Measurements from ENCODE around the gene TOMM40L.
"Not testable (repeated sequence)": the region's sequence is repeated elsewhere in the genome, so short reads cannot be mapped to it uniquely, and the experiment has no call there.

The TOMM40L gene

DNA sequence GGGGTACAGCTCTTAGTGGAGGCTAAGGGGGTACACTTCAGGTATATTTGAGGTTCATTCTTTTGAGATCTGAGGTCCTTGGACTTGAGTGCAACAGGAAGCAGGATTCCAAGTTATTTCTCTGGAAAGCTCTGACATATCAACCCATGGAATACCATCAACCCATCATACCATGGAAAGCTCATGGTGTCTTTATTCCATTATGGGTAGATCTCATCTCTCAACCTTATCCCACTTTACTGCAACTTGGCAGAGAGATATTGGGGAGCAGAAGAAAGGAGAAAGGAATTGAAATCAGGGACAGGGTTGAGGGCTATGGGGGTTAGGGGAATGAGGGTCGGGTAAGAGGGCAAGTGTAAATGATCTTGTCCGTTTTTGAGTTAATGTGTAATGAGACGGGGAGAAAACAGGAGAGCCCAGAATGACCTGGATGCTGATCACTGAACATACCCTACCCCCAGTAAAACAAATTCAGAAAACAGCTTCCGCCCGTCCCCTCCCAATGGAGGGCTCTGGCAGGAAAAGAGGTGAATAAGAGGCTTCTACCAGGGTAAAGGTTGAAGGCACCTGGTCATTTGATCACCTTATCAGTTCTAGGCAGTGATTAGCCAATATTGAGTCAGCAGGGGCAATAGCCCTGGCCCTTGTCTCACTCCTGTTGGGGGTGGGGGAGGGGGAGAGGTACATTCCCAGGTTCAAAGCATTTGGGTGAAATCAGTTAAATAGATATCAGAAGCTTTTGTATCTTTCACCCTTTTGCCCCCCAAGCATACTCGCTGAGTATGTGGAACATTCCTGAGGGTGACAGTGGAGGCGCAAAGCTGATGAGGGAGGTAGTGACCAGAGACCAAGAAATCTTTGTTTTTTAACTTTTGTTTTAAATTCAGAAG lies 1.8 kb upstream of the TOMM40L start:
- H3K27ac Mint-ChIP-seq, result peak overlapping the region; percentile 53
- H3K27me3 Mint-ChIP-seq, result no peaks in the 10 kb centered on the region
- H3K36me3 Mint-ChIP-seq (ENCODE audit: low read depth), result peaks cover 28% of the 10 kb centered on the region
- no peak for DNase-seq
- H3K4me3 Mint-ChIP-seq, result no peak overlapping the region
- H3K9me3 Mint-ChIP-seq, result no peaks in the 10 kb centered on the region
- peaks cover 50% of the 10 kb centered on the region for H3K4me1 Mint-ChIP-seq (ENCODE audit: low read depth)

DNA sequence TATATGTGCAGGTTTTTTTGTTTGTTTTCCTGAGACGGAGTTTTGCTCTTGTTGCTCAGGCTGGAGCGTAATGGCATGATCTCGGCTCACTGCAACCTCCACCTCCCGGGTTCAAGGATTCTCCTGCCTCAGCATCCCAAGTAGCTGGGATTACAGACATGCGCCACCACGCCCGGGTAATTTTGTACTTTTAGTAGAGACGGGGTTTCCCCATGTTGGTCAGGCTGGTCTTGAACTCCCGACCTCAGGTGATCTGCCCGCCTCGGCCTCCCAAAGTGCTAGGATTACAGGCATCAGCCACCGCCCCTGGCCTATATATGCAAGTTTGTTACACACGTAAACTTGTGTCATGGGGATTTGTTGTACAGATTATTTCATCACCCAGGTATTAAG lies 1.2 kb upstream of the TOMM40L start:
- peak; percentile 20 for DNase-seq

GRCh38 chr1:161225178-161225533 lies 704 bp upstream of the TOMM40L start:
- H3K4me1 Mint-ChIP-seq (ENCODE audit: low read depth), result peaks cover 39% of the 10 kb centered on the region
- H3K4me3 Mint-ChIP-seq, result peak overlapping the region; percentile 44
- DNase-seq, result peak; percentile 36
- H3K27me3 Mint-ChIP-seq, result no peaks in the 10 kb centered on the region
- peaks cover 38% of the 10 kb centered on the region for H3K36me3 Mint-ChIP-seq (ENCODE audit: low read depth)
- H3K27ac Mint-ChIP-seq, result peak overlapping the region; percentile 99
- no peaks in the 10 kb centered on the region for H3K9me3 Mint-ChIP-seq

More for the DNA sequence above, 1.2 kb upstream of the TOMM40L start:
- not testable (repeated sequence) for H3K27me3 Mint-ChIP-seq, H3K9me3 Mint-ChIP-seq, H3K4me3 Mint-ChIP-seq
- H3K27ac Mint-ChIP-seq, result peak overlapping the region; percentile 99
- H3K4me1 Mint-ChIP-seq (ENCODE audit: low read depth), result peaks cover 44% of the 10 kb centered on the region
- H3K36me3 Mint-ChIP-seq (ENCODE audit: low read depth), result peaks cover 35% of the 10 kb centered on the region

GRCh38 chr1:161226320-161226711 lies 456 bp downstream of the TOMM40L start:
- Mint-ChIP-seq H3K4me1 (ENCODE audit: low read depth) (peaks cover 35% of the 10 kb centered on the region), H3K27me3 (no peaks in the 10 kb centered on the region), H3K36me3 (ENCODE audit: low read depth) (peaks cover 47% of the 10 kb centered on the region), H3K4me3 (peak overlapping the region; percentile 98), H3K9me3 (no peaks in the 10 kb centered on the region), H3K27ac (peak overlapping the region; percentile 99)
- DNase-seq, result peak; percentile 49

- H3K27me3 Mint-ChIP-seq, result no peaks in the 10 kb centered on the region
- H3K4me3 Mint-ChIP-seq, result peak overlapping the region; percentile 98
- DNase-seq, result no peak
- H3K36me3 Mint-ChIP-seq (ENCODE audit: low read depth), result peaks cover 47% of the 10 kb centered on the region
- H3K27ac Mint-ChIP-seq, result peak overlapping the region; percentile 99
- no peaks in the 10 kb centered on the region for H3K9me3 Mint-ChIP-seq
- peaks cover 34% of the 10 kb centered on the region for H3K4me1 Mint-ChIP-seq (ENCODE audit: low read depth)
Observed at GRCh38 chr1:161226759-161227158, 899 bp downstream of the TOMM40L start.

GRCh38 chr1:161227196-161227871 lies 1.5 kb downstream of the TOMM40L start:
- Mint-ChIP-seq H3K27ac (peak overlapping the region; percentile 99), H3K4me1 (ENCODE audit: low read depth) (peaks cover 30% of the 10 kb centered on the region), H3K36me3 (ENCODE audit: low read depth) (peaks cover 47% of the 10 kb centered on the region), H3K9me3 (no peaks in the 10 kb centered on the region), H3K4me3 (peak overlapping the region; percentile 98), H3K27me3 (no peaks in the 10 kb centered on the region)
- DNase-seq, result peak; percentile 89

GRCh38 chr1:161228032-161228431 lies 2.2 kb downstream of the TOMM40L start:
- H3K4me3 Mint-ChIP-seq, result peak overlapping the region; percentile 98
- DNase-seq, result no peak
- peaks cover 47% of the 10 kb centered on the region for H3K36me3 Mint-ChIP-seq (ENCODE audit: low read depth)
- peak overlapping the region; percentile 99 for H3K27ac Mint-ChIP-seq
- H3K4me1 Mint-ChIP-seq (ENCODE audit: low read depth), result peaks cover 30% of the 10 kb centered on the region
- no peaks in the 10 kb centered on the region for H3K9me3 Mint-ChIP-seq
- H3K27me3 Mint-ChIP-seq, result no peaks in the 10 kb centered on the region

DNA sequence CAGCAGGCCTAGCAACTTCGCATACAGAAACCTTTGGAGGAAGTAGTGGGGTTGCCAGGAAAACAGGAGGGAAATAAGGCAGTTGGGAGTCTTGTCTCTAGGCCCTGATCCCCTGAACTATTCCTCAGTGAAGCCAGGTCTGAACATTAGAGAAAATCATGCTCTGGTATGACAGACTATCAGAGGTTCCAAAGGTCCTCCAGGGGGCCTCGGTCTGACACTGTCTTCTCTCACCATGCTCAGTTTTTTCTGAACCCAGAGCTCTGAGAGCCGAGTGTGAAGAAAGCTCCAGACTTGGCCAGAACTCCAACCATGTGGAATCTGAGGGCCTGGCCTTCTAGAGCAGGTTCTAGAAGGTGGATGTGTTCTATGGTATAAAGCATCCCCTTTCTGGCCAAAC lies 4.0 kb downstream of the TOMM40L start:
- Mint-ChIP-seq H3K4me3 (no peak overlapping the region), H3K27me3 (no peaks in the 10 kb centered on the region), H3K27ac (no peak overlapping the region), H3K36me3 (ENCODE audit: low read depth) (peaks cover 47% of the 10 kb centered on the region), H3K4me1 (ENCODE audit: low read depth) (peaks cover 29% of the 10 kb centered on the region), H3K9me3 (no peaks in the 10 kb centered on the region)
- DNase-seq, result no peak

DNA sequence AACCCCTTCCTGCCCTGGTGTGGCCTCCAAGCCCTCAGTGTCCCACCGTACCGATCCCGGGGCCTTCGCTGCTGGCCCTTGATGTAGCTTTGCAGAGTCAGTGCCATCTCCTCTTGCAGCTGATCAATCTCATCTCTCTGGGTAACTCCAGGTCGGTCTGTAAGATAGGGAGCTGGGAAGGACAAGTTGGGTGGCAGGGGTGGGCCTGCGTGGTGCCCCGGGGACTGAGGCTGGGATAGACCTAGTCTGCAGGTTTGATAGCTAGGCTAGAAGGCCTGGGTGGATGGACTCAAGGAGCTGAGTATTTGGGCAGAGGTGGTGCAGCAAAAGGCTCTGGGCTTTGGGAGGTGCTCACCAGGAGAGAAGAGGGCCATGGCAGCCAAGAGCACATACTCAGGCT lies 4.9 kb downstream of the TOMM40L start:
- H3K4me3 Mint-ChIP-seq, result no peak overlapping the region
- H3K4me1 Mint-ChIP-seq (ENCODE audit: low read depth), result peaks cover 22% of the 10 kb centered on the region
- no peak overlapping the region for H3K27ac Mint-ChIP-seq
- no peaks in the 10 kb centered on the region for H3K9me3 Mint-ChIP-seq
- no peak for DNase-seq
- H3K27me3 Mint-ChIP-seq, result no peaks in the 10 kb centered on the region
- peaks cover 47% of the 10 kb centered on the region for H3K36me3 Mint-ChIP-seq (ENCODE audit: low read depth)

GRCh38 chr1:161233102-161233501 lies 7.2 kb downstream of the TOMM40L start:
- no peaks in the 10 kb centered on the region for H3K27me3 Mint-ChIP-seq
- H3K4me1 Mint-ChIP-seq (ENCODE audit: low read depth), result peaks cover 2% of the 10 kb centered on the region
- H3K4me3 Mint-ChIP-seq, result no peak overlapping the region
- no peak for DNase-seq
- no peaks in the 10 kb centered on the region for H3K9me3 Mint-ChIP-seq
- H3K36me3 Mint-ChIP-seq (ENCODE audit: low read depth), result peaks cover 28% of the 10 kb centered on the region
- H3K27ac Mint-ChIP-seq, result no peak overlapping the region

GRCh38 chr1:161235957-161236775 lies 10.3 kb downstream of the TOMM40L start:
- DNase-seq, result no peak
- H3K4me1 Mint-ChIP-seq (ENCODE audit: low read depth), result no peaks in the 10 kb centered on the region
- H3K27ac Mint-ChIP-seq, result no peak overlapping the region
- H3K27me3 Mint-ChIP-seq, result peaks cover 3% of the 10 kb centered on the region
- H3K4me3 Mint-ChIP-seq, result no peak overlapping the region
- H3K36me3 Mint-ChIP-seq (ENCODE audit: low read depth), result no peaks in the 10 kb centered on the region
- no peaks in the 10 kb centered on the region for H3K9me3 Mint-ChIP-seq

DNA sequence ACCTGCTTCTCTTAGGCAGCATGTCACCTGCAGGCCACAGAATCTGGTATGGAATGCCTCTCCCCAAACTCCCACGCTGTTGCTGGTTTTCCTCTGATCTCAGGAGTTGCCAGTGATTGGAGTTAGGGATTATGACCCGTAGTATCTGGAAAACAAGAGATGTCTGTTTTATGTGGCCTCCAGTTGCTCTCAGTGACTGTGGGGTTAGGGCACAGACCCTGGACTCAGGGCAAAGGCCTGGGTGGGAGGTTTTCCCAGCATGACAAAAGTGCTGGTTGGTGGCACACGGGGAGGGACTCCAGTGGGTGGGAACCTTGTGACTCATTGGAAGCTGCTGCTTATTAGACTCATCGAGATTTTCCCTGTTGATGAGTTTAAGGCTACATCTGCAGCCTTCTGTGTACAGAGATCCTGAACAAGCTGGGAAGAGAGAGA lies 12.2 kb downstream of the TOMM40L start, which contains the start of gene NR1I3:
Gene NR1I3 (minus strand): TSS at position 165 of the 435 bp plus-strand sequence. CDS start 1,638 bp downstream, outside the sequence.
- Mint-ChIP-seq H3K36me3 (ENCODE audit: low read depth) (no peaks in the 10 kb centered on the region), H3K4me1 (ENCODE audit: low read depth) (no peaks in the 10 kb centered on the region), H3K27ac (no peak within 1 kb of the TSS), H3K9me3 (no peaks in the 10 kb centered on the region), H3K27me3 (peaks cover 3% of the 10 kb centered on the region), H3K4me3 (no peak within 1 kb of the TSS)
- no peak for DNase-seq

DNA sequence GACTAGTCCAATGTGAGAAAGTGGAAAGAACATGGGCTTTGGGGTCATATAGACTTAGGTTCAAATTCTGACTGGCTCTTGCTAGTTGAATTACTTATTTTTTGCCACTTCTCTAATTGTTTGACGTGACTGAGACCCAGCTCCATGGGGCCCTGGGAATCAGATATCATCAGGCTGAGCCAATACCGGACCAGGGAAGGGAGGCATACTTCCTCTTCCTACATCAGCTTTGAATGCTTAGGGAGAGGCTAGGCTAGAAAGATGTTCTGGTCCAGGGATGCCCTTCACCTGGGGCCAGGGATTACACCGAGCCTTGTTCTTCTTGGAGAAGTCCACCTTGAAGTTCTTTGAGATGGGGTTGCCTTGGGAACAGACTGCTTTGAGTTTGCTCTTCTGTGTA lies 15.8 kb downstream of the TOMM40L start:
- H3K27ac Mint-ChIP-seq, result no peak overlapping the region
- peaks cover 3% of the 10 kb centered on the region for H3K27me3 Mint-ChIP-seq
- no peaks in the 10 kb centered on the region for H3K36me3 Mint-ChIP-seq (ENCODE audit: low read depth)
- H3K4me3 Mint-ChIP-seq, result no peak overlapping the region
- no peak for DNase-seq
- no peaks in the 10 kb centered on the region for H3K4me1 Mint-ChIP-seq (ENCODE audit: low read depth)
- no peaks in the 10 kb centered on the region for H3K9me3 Mint-ChIP-seq

- no peaks in the 10 kb centered on the region for H3K36me3 Mint-ChIP-seq (ENCODE audit: low read depth)
- DNase-seq, result no peak
- no peaks in the 10 kb centered on the region for H3K4me1 Mint-ChIP-seq (ENCODE audit: low read depth)
- peaks cover 3% of the 10 kb centered on the region for H3K27me3 Mint-ChIP-seq
- H3K27ac Mint-ChIP-seq, result no peak overlapping the region
- no peak overlapping the region for H3K4me3 Mint-ChIP-seq
- H3K9me3 Mint-ChIP-seq, result no peaks in the 10 kb centered on the region
Observed at GRCh38 chr1:161242313-161242712, 16.5 kb downstream of the TOMM40L start.

Measured in activated T-cell treated with anti-CD3 and anti-CD28 coated beads, Interleukin-2, amount 50 U/mL, for 24 hours (primary cell).